Bronchial epithelial cell (primary cell): Measurements from ENCODE around the gene BMF. TPM values are rescaled to one million over a fixed set of nuclear protein-coding genes. Genes with fewer than 3 reads are reported as not detected.

Experiments
- DNase-seq: peaks from one replicate; pipeline ENCODE4 v3.0.0-alpha.2; 2010; ENCODE audit warnings: low read depth
- FAIRE-seq: peaks from 2 replicates; lab custom pipeline; 2011; peaks lifted over from hg19 to GRCh38; lab: Jason Lieb, UNC
- H3K27me3 ChIP-seq: 2 replicates; pipeline ENCODE4 v1.5.1; 2011; ENCODE audit warnings: low read length; ENCODE audit not compliant: control insufficient read depth, insufficient read depth
- H3K36me3 ChIP-seq: 2 replicates; pipeline ENCODE4 v1.5.1; 2011; ENCODE audit warnings: low read length; ENCODE audit not compliant: control insufficient read depth, insufficient read depth
- H3K4me3 ChIP-seq: 2 replicates; pipeline ENCODE4 v1.5.1; 2011; ENCODE audit warnings: mild to moderate bottlenecking, low read depth, low read length, control low read depth
- CTCF ChIP-seq: IDR thresholded peaks from 2 replicates; pipeline ENCODE4 v1.5.1; 2011; ENCODE audit warnings: mild to moderate bottlenecking, moderate library complexity, low read length, control low read depth, inconsistent platforms; ENCODE audit not compliant: insufficient read depth, severe bottlenecking
- total RNA-seq: library from RNA; depleted of rRNA; stranded (reverse); fragments of >200 nt; gene quantifications from 2 replicates; pipeline ENCODE4 v1.2.1, GENCODE V29; 2014

BMF gene
- total RNA-seq, 1 donor from 2014 or later, result 1.6 TPM

- Histone ChIP-seq H3K36me3 (no peaks in the 10 kb centered on the region), H3K27me3 (no peaks in the 10 kb centered on the region), H3K4me3 (no peak overlapping the region)
- TF ChIP-seq CTCF, result peak; percentile 1
- DNase-seq (no peak), FAIRE-seq (no peak)
Observed at GRCh38 chr15:40053079-40053830, 55.4 kb downstream of the BMF start.

GRCh38 chr15:40052604-40053003 is 56.1 kb downstream of the BMF start:
- no peak overlapping the region for H3K4me3 ChIP-seq
- no peak for TF ChIP-seq CTCF
- H3K36me3 ChIP-seq, result no peaks in the 10 kb centered on the region
- DNase-seq (no peak), FAIRE-seq (no peak)
- no peaks in the 10 kb centered on the region for H3K27me3 ChIP-seq

GRCh38 chr15:40051616-40052415 is 56.9 kb downstream of the BMF start:
- DNase-seq (no peak), FAIRE-seq (no peak)
- no peaks in the 10 kb centered on the region for H3K36me3 ChIP-seq
- H3K4me3 ChIP-seq, result no peak overlapping the region
- no peak for TF ChIP-seq CTCF
- no peaks in the 10 kb centered on the region for H3K27me3 ChIP-seq

- DNase-seq (no peak), FAIRE-seq (peak; percentile 40)
- no peak for TF ChIP-seq CTCF
Observed at GRCh38 chr15:40050788-40051470, 57.8 kb downstream of the BMF start.

GRCh38 chr15:40048926-40049475 is 59.7 kb downstream of the BMF start:
- no peak for FAIRE-seq
- H3K27me3 ChIP-seq, result no peaks in the 10 kb centered on the region
- no peaks in the 10 kb centered on the region for H3K36me3 ChIP-seq
- TF ChIP-seq CTCF, result no peak
- no peak for DNase-seq
- H3K4me3 ChIP-seq, result no peak overlapping the region

More at GRCh38 chr15:40050788-40051470, 57.8 kb downstream of the BMF start:
- no peaks in the 10 kb centered on the region for H3K36me3 ChIP-seq
- H3K4me3 ChIP-seq, result no peak overlapping the region
- H3K27me3 ChIP-seq, result no peaks in the 10 kb centered on the region
